ENCODE data around the gene CHIA. TPM values are rescaled to one million over a fixed set of nuclear protein-coding genes. Genes with fewer than 3 reads are reported as not detected.

Gene CHIA
- total RNA-seq, 1 donor from 2014 or later: not detected

DNA sequence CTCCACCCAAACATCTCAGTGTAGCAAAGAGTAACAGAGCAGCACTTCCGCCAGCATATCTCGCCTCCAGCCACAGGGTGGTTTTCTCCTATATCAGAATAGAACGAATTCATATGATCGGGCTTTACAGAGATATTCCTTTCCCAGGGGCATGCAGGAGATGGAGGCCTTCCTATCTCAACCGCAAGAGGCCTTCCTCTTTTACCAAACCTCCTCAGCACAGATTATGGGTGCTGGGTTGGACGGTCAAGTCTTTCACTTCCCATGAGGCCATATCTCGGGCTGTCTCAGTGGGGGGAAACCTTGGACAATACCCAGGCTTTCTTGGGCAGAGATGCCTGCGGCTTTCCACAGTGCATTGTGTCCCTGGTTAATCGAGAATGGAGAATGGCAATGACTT is 71.1 kb downstream of the CHIA start:
- DNase-seq (ENCODE audit: extremely low read depth, low read depth, low spot score): no peak

DNA sequence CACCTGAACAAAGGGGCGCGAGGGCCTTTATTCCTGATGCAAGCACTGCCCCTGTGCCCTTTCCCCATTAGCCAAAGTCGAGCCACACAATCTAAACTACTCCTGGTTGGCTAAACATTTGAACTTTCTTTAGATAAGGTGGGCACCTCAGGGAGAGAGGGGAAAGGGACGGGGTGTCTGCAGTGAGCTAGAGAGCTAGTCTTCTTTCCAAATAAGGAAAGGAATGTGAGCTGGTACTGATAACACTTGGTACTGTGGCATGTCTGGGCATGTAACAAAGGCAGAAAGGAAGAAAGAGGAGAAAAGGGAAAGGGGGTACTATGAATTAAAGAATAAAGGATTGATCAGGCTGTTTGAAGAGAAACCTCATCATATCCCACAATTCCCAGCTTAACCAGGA is 74.0 kb downstream of the CHIA start:
- no peak for DNase-seq (ENCODE audit: extremely low read depth, low read depth, low spot score)

DNA sequence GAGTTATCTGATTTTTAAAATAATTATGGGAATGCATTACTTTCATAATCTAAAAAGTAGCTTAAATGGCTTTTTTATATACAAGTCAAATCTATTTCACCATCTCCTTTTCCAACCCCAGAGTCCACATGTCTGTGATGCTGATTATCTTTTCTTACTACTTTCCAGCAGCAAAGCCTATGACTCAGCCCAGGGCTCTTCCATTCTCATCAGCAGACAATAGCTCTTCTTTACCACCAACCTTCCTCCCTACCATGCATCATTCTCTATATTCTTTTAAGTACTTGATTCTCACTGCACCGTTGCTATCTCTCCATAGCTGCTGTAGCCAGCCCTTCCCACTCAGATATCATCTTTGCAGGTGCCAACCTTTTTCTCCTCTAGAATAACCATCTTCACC is 75.6 kb downstream of the CHIA start:
- no peak for DNase-seq (ENCODE audit: extremely low read depth, low read depth, low spot score)

DNA sequence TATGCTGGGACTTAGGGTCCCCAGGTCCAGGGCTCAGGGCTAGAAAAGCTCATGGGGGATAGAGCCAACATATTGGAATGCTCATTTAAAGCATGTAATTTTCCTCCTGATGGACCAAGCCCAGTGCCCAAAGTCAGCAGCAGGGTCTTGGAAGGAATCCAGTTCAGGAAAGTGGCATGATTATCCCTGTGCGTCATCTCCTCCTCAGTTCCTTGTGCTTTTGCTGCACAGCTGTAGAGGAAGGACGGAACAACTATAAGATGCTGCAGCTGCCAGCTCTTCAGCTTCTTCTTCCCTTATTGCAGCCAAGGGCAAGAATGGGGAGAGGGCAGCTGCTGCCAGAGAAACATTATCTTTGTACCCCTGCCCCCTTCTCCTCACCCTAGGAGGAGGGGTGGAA is 78.5 kb downstream of the CHIA start:
- DNase-seq (ENCODE audit: extremely low read depth, low read depth, low spot score): no peak

DNA sequence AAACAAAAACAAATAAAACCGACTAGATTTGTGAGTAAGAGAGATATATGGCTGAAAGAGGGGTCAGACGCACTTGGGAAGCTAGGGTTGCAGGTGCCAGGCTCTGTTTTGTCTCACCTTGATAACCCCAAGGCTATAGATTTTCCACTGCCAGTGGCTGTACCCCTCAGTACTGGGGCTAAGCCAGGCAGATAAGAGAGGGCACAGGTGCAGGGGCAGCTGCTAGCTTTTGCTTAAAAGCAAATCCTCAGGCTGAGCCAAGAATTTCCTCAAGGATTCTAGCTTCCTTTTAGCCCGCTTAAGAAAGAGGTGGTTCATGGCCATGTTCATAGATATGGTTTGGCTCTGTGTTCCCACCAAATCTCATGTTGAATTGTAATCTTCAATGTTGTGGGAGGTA is 79.0 kb downstream of the CHIA start:
- no peak for DNase-seq (ENCODE audit: extremely low read depth, low read depth, low spot score)

Other genes starting within 250 kb of the CHIA start
- gene DRAM2, start 150.8 kb upstream of the CHIA start, total RNA-seq: 42.0 and 53.9 TPM in 2 replicates
- gene CEPT1, start 150.6 kb upstream of the CHIA start, total RNA-seq: 16.2 and 31.3 TPM in 2 replicates
- 3.2 and 3.4 TPM in 2 replicates for gene DENND2D, start 90.2 kb upstream of the CHIA start, total RNA-seq
- gene CHI3L2, start 63.1 kb upstream of the CHIA start, total RNA-seq: not detected in 2 replicates
- gene OVGP1, start 136.9 kb downstream of the CHIA start, total RNA-seq: 0.68 and 1.2 TPM in 2 replicates
- 34.8 and 40.8 TPM in 2 replicates for gene WDR77, start 158.4 kb downstream of the CHIA start, total RNA-seq
- gene ATP5PB, start 158.6 kb downstream of the CHIA start, total RNA-seq: 166 and 223 TPM in 2 replicates
- not detected in 2 replicates for gene C1orf162, start 183.1 kb downstream of the CHIA start, total RNA-seq
- gene ADORA3, start 212.8 kb downstream of the CHIA start, total RNA-seq: 0.53 TPM in 1 of 2 replicates, not detected in the other
- gene TMIGD3, start 212.8 kb downstream of the CHIA start, total RNA-seq: not detected in 2 replicates

All from glomerular endothelial cell (primary cell).